ENCODE data around the gene USO1. TPM values are rescaled to one million over a fixed set of nuclear protein-coding genes. Genes with fewer than 3 reads are reported as not detected.

USO1 gene
- total and polyA plus RNA-seq, 9 of the 15 experiments (the other 6 are each of a cell fraction or from before 2014, with no cell fraction given) = 19.3 to 97.8 (median 48.5) TPM

DNA sequence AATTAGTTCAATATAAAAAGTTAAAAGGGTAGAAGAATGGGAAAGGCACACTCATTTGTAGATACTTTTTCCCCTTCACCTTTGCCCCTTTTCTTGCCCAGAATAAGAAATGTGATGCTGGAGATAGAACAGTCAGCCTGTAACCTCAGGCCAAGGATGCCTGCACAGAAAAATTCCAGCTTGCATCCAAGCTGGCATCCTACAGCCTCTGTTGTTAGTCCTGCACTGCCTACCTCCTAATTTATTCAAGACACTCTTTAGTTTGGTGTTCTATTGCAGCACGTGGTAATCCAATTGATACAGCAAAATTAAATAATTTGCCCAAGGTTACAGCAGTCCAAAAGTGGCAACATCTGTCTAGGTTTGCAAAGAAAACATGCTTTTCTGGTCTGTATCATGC is 9.7 kb upstream of the USO1 start:
- no peak overlapping the region for H3K4me3 ChIP-seq
- no peak overlapping the region for H3K4me2 ChIP-seq (ENCODE audit: insufficient read depth, low read length)
- POLR2A ChIA-PET = interaction anchor here (1.2 to 7.2 kb wide), 2 partner anchors 9 to 32 kb away, joined by 3 to 57 read pairs; partner anchors contain the start of gene USO1
- intact Hi-C loops (cut with micrococcal nuclease) (no loop called here), in situ Hi-C loops (cut with MboI) (no loop called here)
- no peaks in the 10 kb centered on the region for H3K27me3 ChIP-seq (ENCODE audit: control insufficient read depth in 2 of 2, insufficient read depth in 2 of 2, low read length in 2 of 2)
- FAIRE-seq (no peak), DNase-seq (ENCODE audit: extremely low read depth in 1 of 4, low spot score in 3 of 4) (no peak), ATAC-seq (no peak)
- peaks cover 3% of the 10 kb centered on the region; the same call in 1 of the 3 replicates for H3K36me3 ChIP-seq (ENCODE audit: control insufficient read depth, insufficient read depth, low read length)
- CTCF ChIA-PET (ENCODE audit: low intra/inter-chr PET ratio) = no interaction called here
- H4K20me1 ChIP-seq (replicated peaks; ENCODE audit: control insufficient read depth, insufficient read depth, low read length) = no peaks in the 10 kb centered on the region
- no peak overlapping the region for H3K27ac ChIP-seq (ENCODE audit: extremely low read depth, low read depth, low read length)
- 69% methylated on average over 1 of the region's 1 CpG for WGBS (ENCODE audit: insufficient coverage, low coverage, missing lambda C conversion rate)
- no TSS peak for BruUV-seq (replicated peaks)
- H3K9ac ChIP-seq (ENCODE audit: insufficient read depth in 1 of 2, low read depth in 2 of 2, low read length in 2 of 2) = no peak overlapping the region
- no peaks in the 10 kb centered on the region; the same call in 2 of the 3 replicates for H3K79me2 ChIP-seq (ENCODE audit: control insufficient read depth, insufficient read depth, low read length)
- H3K9me3 ChIP-seq (replicated peaks; ENCODE audit: control insufficient read depth, insufficient read depth, low read depth, low read length) = no peaks in the 10 kb centered on the region
- no peaks in the 10 kb centered on the region for H3K4me1 ChIP-seq (replicated peaks in 1 of 2; ENCODE audit: control insufficient read depth in 2 of 2, insufficient read depth in 2 of 2, low read length in 2 of 2)
- no peak for TF ChIP-seq KDM4B (IDR thresholded peaks at IDR 0.05; ENCODE audit: borderline replicate concordance in 2 of 2, low read depth in 1 of 2)
- TF ChIP-seq, protein P1, sequence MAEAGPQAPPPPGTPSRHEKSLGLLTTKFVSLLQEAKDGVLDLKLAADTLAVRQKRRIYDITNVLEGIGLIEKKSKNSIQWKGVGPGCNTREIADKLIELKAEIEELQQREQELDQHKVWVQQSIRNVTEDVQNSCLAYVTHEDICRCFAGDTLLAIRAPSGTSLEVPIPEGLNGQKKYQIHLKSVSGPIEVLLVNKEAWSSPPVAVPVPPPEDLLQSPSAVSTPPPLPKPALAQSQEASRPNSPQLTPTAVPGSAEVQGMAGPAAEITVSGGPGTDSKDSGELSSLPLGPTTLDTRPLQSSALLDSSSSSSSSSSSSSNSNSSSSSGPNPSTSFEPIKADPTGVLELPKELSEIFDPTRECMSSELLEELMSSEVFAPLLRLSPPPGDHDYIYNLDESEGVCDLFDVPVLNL (CRISPR knock-in tag; IDR thresholded peaks at IDR 0.05; ENCODE audit: low read depth) = no peak
- TF ChIP-seq, protein P2, sequence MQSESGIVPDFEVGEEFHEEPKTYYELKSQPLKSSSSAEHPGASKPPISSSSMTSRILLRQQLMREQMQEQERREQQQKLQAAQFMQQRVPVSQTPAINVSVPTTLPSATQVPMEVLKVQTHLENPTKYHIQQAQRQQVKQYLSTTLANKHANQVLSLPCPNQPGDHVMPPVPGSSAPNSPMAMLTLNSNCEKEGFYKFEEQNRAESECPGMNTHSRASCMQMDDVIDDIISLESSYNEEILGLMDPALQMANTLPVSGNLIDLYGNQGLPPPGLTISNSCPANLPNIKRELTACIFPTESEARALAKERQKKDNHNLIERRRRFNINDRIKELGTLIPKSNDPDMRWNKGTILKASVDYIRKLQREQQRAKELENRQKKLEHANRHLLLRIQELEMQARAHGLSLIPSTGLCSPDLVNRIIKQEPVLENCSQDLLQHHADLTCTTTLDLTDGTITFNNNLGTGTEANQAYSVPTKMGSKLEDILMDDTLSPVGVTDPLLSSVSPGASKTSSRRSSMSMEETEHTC (IDR thresholded peaks at IDR 0.05) = no peak
- no peak for TF ChIP-seq KLF10 (CRISPR knock-in tag; IDR thresholded peaks at IDR 0.05)
- H2AFZ ChIP-seq (ENCODE audit: low read depth, low read length) = no peak overlapping the region
- no peaks in the 10 kb centered on the region for H3K9me1 ChIP-seq (ENCODE audit: control insufficient read depth, insufficient read depth, low read length)
